GM20431 (cell line): ENCODE measurements around the gene SLC30A2.

Experiments used
- in situ Hi-C: fragments of 300-500 bp; cut with MseI, MboI; formaldehyde crosslinking; loops from one replicate; pipeline ENCODE4 v1.15.0; 2020; ENCODE audit warnings: low sequenced_read_pairs; ENCODE audit not compliant: unreplicated experiment

The SLC30A2 gene

DNA sequence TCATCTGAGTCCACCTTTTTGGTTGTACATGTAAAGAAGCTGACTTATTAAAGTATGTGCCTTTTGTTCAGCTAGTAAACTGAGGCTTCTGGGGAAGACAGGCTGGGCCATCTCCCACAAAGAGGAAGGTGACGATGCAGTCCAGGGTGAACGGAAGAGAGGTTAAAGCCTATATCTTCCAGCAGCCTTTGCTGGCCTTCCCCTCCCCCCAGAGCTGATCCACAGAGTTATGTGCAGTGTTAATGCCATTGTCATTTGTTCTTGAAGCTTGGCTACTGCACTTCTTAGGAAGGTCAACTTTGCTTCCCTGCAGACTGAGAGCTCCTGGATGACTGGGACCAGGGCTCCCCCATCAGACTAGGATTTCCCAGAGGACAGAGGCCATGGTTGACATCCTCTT is 2.2 kb downstream of the SLC30A2 start:
- in situ Hi-C loops: no loop called here

DNA sequence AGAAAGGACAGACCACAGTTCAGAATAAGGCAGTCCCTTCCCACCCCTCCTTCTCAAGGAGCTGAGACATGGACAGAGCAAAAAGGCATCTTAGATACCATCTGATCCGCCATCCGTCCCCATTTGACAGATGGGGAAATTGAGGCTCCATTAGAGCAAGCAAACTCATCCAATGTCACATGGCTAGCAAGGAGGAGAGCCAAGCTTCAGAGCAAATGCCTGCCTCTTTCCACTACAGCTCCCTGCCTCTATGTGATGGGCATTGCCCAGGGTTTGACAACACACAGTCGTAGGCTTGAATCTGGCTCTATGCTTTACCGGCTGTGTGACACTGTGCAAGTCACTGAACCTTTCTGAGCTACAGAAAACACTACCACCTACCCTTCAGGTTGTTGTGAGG is 3.9 kb downstream of the SLC30A2 start:
- in situ Hi-C loops: no loop called here

DNA sequence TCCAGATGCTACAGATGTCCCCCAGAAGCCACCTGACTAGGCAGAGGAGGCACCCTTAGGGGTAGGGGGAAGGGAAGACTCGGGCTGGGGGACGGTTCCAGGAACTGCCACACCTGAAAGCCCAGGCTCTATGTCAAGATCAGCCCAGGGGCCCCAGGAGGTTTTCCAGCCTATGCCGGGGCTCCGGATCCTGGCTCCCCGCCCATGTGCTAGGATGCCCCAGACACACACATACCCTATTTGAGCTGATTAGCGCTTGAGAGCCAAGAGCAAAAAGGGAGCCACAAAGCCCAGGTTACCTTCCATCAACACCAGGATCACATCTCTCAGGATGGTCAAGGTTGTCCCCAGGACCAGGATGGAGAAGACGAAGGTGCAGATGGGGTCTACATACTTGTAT is 4.5 kb downstream of the SLC30A2 start:
- in situ Hi-C loops: no loop called here

DNA sequence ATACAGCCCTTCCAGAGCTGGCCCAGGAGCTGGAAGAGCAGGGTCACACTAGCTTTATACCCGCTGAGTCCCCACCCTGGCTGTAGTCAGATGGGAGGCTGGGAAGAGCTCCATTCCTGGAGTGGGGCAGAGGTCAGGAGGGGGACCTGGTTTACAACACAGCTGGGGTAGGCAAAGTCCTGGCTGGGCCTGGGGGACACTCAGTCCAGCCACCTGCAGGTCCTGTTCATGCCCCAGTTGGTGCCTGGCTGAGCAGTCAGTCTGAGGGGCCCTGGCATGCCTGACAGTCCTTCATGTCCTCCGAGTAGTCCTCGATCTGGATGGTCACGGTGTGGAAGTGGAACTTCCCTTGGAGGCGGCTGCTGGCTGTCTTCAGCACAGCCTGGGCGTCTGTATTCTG is 7.0 kb downstream of the SLC30A2 start:
- in situ Hi-C loops: no loop called here

DNA sequence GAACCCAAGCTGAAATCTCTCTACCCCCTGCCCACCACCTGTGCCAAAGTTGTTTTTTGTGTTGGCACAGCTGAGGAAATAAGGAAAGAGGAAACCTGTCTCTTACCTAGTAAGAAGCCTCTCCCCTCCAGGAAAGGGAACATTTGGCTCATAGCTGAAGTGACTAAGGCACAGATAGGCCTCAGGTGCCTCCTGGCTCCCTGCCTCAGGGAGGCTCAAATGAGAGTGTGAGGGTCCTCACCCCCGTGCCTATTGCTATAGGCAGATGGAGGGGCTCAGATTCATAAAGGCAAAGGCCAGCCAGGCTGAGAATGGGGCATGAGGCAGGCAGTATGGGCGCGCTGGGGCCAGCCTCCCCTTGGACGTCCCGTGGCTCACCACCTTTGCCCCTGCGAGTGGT is 7.4 kb downstream of the SLC30A2 start:
- in situ Hi-C loops: no loop called here

DNA sequence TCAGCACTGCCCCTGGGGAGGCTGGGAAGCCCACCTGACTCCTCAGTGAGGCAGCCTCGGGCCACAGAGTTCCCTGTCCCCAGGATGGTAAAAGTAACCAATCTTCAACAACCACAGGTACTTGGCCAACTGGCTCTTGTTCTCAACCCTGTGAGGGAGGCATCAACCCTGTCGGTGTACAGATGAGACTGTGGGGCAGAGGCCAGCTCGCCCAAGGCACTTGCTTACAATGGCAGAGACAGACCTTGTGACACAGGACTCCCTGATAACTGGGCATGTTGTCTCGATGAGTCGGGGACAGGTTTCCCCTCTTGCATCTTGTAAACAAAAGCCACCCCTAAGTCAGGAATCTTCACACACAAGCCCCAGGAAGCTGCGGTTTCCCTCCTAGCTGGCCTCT is 8.0 kb downstream of the SLC30A2 start:
- in situ Hi-C loops: no loop called here

DNA sequence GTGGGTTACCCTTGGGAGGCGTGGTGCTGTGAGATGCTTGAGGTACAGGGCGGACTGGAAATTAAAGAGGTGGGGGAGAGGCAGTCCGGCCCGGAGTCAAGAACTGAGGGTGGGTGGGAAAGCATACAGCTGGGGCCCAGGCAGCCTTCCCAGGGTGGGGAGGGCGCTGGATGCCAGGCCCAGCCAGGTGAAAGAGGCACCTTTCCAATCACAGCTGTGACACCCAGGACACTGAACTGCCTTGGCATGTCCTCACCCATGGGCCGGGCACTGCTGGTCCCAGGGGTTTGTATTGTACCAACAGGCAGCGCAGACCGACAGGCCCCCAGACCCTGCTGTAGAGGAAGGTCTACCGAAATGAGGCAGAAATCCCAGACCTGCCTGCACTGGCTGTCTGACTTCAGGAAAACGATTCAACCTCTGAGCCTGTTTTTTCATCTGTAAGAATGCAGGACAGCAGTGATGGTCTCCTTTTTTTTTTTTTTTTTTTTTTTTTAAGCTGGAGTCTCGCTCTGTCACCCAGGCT is 9.1 kb downstream of the SLC30A2 start:
- in situ Hi-C loops: no loop called here

DNA sequence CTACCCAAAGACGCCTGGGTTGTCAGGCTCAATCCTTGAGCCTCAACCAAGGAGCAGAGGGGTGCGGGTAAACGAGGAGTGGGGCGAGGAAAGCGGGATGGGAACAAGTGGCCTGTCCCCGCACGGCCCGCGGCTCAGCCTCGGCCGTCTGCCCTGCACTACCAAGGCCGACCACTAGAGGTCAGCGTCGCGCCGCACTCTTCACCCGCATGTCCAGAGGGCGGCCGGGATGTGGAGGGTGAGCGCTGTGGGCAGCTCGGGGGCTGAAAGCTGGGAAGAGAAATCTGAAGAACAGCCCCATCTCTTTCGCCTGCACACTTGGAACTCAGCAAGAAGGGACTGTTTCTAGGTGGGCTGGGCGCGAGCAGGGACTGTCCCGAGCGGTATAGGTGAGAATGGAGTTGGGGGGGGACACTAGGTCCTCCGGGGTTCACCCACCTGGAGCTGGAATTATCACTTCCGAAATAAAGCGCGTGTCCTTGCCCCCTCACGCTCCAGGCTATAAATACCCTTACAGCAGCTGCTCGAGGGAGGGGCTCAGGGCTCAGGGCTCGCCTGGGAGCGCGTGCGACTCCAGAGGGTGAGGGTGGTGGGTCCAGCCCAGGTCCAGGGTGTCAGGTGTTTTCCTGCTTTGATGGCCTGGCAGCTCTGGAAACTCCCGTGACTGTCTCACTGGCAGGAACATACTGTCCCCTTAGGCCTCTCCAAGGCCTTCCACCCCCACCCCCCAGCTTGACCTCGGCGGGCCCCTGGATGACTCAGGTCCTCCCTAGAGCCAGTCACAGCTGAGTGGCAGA is 9.8 kb downstream of the SLC30A2 start:
- in situ Hi-C loops: no loop called here

DNA sequence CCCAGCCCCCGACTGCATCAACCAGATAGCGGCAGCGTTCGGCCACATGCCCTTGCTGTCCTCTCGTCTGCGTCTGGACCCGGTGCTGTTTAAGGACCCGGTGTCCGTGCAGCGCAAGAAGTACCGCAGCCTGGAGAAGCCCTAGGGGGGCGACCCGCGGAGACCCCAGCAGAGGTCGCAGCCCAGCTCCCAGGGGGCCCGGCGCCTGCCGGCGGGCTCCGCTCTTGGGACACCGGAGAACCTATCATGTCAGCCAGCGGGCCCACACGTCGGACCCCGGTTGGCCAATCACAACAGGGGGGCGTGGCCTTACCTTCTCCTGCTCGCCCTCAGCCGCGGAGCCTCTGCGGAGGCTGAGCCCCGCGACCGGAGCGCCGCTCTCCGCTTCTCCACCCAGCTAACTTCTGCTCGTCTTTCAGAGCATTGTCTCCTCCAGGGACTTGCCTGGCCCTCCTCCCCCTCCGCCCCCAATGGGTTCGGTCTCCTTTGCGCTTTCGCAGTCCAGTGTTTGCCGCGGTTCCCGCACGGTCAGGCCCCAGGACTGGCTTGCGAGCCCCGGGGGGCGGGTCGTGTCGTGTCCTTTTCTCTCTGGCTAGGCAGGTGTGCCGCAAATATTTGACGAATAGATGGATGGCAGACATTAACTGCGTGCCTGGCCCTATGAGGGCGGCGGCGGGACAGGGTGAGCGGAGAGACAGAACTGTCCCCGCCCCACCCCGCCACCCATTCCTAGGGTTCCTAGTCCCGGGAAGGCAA is 10.5 kb downstream of the SLC30A2 start:
- in situ Hi-C loops: no loop called here

DNA sequence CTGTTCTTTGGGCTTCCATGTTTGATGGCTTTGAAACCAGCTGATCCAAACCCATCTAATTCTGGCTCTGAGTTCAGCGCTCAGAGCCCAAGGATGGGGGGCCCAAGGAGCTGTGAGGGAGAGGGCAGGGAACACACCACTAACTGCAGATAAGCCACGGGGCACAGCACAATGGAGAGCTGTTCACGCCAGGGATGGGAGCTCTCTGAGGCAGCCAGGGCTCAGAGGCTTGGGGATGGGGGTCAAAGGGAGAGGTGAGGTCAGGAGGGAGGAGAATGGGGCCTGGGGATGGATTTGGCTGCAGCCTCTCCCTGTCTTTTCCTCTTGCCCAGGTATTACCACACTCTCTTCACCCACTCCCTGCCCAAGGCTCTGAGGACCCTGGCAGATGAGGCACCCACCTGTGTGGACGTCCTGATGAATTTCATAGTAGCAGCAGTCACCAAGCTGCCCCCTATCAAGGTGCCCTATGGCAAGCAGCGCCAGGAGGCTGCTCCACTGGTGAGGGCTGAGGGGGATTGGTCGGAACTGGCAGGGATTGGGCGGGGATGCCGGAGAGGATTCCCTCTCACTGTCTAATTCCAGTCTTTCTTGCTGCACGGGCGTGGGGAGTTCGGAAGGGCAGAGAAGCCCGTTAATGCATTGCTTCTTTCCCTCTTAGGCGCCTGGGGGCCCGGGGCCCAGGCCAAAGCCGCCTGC is 11.3 kb downstream of the SLC30A2 start:
- in situ Hi-C loops: no loop called here

DNA sequence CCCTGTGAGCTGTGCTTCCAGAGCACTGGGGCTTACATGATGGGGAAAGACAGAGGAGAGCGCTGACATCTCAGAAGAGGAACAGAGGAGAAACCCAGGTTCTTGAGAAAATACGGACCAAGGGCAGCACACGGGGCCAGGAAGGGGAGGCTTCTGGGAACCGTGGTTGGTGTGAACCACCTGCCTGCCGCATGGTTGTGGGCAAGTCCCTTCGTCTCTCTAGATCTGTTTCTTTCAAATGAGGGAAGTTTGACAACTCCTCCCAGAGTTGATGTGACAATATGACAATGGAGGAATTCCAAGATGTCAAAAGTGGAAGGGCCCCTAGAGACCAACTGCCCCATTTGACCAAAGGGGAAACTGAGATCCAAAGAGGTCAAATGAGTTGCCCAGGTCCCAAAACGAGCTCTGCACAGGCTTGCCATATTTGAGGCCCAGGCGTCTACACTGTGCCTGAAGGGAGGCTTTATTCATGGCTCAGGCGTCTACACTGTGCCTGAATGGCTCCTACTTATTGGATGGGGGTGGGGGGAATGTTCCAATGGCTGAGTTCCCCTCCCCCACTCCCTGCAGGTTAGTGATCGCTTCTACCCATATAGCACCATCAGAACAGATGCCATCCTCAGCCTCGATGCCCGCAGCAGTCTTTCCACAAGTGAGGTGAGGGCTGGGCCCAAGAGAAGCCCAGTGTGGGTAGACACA is 13.1 kb downstream of the SLC30A2 start:
- in situ Hi-C loops: no loop called here

DNA sequence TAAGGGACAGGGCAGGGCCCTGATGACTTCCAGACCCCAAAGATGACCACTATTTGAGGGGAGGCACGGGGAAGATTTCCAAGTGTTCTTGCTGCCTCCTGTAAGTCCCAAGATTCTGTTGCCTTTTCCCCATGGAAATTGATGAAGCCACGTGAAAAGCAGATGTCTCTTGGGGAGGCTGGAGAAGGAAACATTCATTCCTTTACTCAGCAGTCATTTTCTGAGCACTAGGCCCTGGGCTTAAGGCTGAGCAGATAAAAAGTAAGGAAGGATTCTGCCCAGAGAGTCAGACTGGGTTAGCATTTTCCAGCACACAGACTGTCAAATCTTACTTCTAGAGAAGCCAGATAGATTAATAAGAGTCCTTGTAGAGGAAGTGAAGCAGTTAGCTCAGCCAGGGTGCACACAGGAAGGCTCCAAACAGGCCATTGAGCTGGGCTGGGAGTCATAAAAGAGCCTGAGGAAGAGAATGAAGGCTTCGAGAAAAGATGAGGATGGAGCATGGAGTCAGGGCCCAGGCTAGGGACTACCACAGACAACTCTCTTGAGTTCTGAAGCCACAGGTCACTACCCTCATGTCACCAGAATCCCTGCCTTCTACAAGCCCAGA is 14.2 kb downstream of the SLC30A2 start:
- in situ Hi-C loops: no loop called here

DNA sequence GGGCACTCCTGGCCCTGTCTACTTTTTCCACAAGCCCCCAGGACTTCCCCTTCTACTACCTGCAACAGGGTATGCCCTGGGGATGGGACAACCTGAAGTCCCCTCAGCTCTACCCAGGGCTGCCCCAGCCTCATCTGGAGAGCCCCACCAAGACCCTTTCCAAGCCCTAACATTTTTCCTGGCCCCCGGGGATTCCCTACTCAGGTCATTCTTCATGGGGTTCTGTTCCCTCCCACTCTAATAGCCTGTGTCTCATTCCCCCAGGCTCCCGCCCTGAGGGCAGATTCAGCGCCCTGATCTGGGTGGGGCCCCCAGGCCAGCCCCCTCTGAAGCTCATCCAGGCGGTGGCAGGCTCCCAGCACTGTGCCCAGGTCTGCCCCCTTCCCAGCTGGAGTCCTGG is 14.7 kb downstream of the SLC30A2 start:
- in situ Hi-C loops: no loop called here

DNA sequence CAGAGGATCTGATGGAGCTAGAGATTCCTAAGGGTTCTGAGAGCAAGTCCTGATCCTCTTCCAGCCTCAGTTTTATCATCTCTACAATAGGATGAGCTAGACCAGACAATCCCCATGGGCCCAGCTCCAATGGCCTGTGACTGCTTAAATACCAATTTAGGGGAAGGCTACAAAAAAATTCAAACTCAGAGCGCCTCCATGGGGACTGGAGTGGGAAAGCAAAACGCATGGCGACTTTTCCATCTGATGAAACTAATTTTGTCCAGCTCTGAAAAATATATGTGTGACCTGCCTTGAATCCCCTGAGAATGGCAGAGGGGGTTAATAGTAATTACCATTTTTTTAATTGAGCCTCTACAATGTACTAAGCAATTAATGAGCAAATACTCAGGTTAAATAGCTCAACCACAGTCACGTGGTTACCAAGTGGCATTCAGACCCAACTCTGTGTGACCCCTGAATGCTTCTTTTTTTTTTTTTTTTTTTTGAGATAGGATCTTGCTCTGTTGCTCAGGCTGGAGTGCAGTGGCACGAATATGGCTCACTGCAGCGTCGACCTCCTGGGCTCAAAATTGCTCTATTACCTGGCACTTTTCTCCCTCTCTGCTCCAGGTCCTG is 15.9 kb downstream of the SLC30A2 start:
- in situ Hi-C loops: no loop called here

DNA sequence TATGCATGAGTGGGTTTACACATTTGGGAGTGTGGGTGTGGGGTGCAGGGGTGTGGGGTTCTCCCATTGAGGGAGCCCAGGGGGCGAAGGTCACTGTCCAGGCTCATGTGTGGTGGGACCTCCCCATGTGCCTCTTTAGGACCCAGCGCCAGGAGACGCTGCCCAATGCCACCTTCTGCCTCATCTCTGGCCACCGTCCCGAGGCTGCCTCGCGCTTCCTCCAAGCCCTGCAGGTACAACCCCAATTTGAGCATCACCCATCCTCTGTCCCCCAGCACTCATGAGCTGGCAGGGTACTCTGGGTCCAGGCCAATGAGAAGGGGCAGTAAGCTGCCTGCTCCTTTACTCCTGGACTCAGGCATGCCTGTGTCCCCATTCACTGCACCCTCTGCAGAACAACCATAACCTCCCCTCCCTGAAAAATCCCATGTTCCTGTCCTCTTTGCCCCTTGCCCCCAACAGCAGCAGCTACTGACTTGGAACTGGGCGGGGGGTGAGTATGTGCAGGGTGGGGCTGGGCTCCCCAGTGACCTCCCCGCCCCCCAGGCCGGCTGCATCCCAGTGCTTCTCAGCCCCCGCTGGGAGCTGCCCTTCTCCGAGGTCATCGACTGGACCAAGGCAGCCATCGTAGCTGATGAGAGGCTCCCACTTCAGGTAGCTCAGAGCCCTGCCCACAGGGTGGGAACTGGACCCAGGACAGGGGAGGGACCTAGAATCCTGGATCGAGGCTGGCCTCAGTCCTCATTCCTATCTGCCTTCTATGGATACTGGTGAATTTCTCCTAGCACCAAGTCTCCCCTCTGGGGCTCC is 16.7 kb downstream of the SLC30A2 start:
- in situ Hi-C loops: no loop called here

DNA sequence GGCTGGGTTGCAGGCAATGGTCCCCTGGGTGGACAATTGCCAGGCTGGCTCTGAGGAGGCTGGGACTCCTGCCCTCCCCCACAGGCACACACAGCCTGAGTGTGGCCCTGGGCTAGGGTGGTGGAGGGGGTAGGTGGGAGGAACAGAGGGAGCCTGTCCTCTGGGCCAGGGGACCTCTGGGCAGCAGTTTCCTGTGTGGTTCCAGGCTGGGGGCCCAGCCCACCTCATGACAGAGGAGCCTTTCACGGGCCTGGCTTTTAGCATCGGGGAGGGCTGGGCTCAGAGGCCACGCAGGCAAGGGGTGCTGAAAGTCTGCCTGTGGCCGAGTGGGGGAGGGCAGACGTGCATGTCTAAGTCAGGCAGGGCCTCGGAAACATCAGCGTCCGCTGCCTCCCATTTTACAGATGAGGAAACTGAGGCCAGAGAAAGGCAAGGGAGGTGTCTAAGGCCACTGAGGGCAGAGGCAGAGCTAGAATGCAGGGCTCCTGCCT is 17.4 kb downstream of the SLC30A2 start:
- in situ Hi-C loops: no loop called here

DNA sequence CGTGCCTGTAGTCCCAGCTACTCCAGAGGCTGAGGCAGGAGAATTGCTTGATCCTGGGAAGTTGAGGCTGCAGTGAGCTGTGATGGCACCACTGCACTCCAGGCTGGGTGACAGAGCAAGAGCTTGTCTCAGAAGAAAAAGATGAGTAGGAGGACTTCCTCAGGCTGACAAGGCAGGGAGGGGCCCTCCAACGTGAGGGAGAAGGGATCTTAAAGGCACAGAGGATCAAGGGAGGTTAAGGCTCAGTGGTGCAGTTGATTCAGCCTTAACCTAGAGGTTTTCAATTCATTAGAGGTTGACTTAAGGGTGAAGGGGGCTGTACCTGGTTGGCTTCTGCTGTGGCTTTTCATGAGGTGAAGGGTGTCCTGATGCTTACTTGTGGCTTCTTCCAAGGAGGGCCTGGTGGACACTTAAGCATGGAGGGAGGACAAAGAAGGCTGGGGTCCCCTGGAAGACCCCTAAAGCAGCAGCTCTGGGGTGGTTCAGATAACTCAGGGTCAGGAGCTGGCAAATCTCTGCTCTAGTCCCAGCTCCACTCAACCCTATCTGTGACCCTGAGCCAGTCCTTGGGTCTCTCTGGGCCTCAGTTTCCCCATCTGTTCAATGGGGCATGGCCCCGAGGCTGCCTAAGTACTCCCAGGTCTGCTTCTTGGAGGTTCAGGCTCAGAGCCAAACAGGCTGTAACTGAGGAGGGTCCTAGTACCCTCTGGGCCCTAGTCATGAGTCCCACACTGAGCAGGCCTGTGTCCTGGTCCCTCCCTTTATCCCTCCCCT is 18.0 kb downstream of the SLC30A2 start:
- in situ Hi-C loops: no loop called here

DNA sequence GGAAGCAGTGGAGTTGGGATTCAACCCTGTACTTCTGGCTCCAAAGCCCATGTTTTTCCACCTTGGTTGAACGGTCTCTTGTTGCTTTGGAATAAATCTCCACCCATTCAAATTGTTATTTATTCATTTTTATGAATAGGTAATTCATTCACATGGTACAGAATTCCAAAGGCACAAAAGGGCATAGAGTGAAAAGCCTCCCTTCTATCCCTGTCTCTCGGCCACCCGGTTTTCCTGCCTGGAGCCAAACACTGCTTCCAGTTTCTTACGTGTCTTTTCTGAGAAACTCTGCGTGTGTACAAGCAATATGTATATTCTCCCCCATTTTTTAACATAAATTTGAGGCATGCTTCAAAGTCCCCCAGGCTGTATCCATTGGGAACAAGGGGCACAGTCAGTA is 20.4 kb downstream of the SLC30A2 start:
- in situ Hi-C loops: no loop called here
